Upper lobe of left lung (tissue), 6 donors: ENCODE measurements around the gene PDE11A. TPM values are rescaled to one million over a fixed set of nuclear protein-coding genes. Genes with fewer than 3 reads are reported as not detected.

Experiments used
- ATAC-seq, 2 donors: fragments of 200-7000 bp; cut with Tn5 transposase; one replicate each; pipeline ENCODE4 v1.9.1; 2022; ENCODE audit warnings: mild to moderate bottlenecking in 2 of 2, moderate library complexity in 2 of 2; ENCODE audit not compliant: low FRiP score in 2 of 2
- DNase-seq, 2 donors: peaks; one replicate each; pipeline ENCODE4 v3.0.0-alpha.2; 2019 to 2020
- H3K27ac ChIP-seq, 4 donors: fragments of 200-600 bp; sonication (generic); one replicate each; pipeline ENCODE4 v1.5.1; 2016 to 2019
- H3K27me3 ChIP-seq, 4 donors: fragments of 200-600 bp; sonication (generic); one replicate each; pipeline ENCODE4 v1.5.1; 2017 to 2019
- H3K36me3 ChIP-seq, 4 donors: fragments of 200-600 bp; sonication (generic); one replicate each; pipeline ENCODE4 v1.5.1; 2016 to 2019
- H3K4me1 ChIP-seq, 4 donors: fragments of 200-600 bp; sonication (generic); one replicate each; pipeline ENCODE4 v1.5.1; 2018 to 2019
- H3K4me3 ChIP-seq, 4 donors: fragments of 200-600 bp; sonication (generic); one replicate each; pipeline ENCODE4 v1.5.1; 2017 to 2019; ENCODE audit warnings: mild to moderate bottlenecking in 2 of 4, moderate library complexity in 1 of 4
- H3K9me3 ChIP-seq, 4 donors: fragments of 200-600 bp; sonication (generic); one replicate each; pipeline ENCODE4 v1.5.1; 2018 to 2019
- CTCF ChIP-seq, 6 experiments: fragments of 450-650 bp in 4 of 6; fragments of 200-600 bp in 2 of 6; sonication (generic) in 2 of 6; IDR thresholded peaks; one replicate each; pipeline ENCODE4 v1.5.1; 2016 to 2019; ENCODE audit warnings: antibody characterized with exemption in 6 of 6
- EP300 ChIP-seq, 4 donors: sonication (generic); formaldehyde crosslinking; IDR thresholded peaks; one replicate each; pipeline ENCODE4 v1.5.1; 2017; ENCODE audit warnings: antibody characterized with exemption in 4 of 4, control low read depth in 2 of 4
- POLR2A ChIP-seq, 4 donors: fragments of 450-650 bp; IDR thresholded peaks; one replicate each; pipeline ENCODE4 v1.5.1; 2016 to 2017; ENCODE audit warnings: antibody characterized with exemption in 4 of 4, mild to moderate bottlenecking in 2 of 4
- POLR2AphosphoS5 ChIP-seq, 2 donors: sonication (generic); formaldehyde crosslinking; IDR thresholded peaks; one replicate each; pipeline ENCODE4 v1.5.1; 2017; ENCODE audit warnings: antibody characterized with exemption in 2 of 2
- WGBS, 2 donors: methylation state at CpG; one replicate each; pipeline ENCODE4 v1.1.5; 2017 to 2018; 5-methylcytosine and 5-hydroxymethylcytosine counted together
- total RNA-seq, 6 donors: library from RNA; depleted of rRNA in 4 of 6; stranded (reverse); fragments of >200 nt in 4 of 6; gene quantifications; one replicate each; pipeline versions ENCODE4 v1.1.0 to v1.2.1, GENCODE V29; 2016 to 2021
- donor health status: DM: no; HTN: no; CAD: no; lungs with moderate emphysema.
- donor health status: DM: no; HTN: yes; CAD: no; lungs with severe emphysema.

Gene PDE11A
- total RNA-seq, 6 donors from 2014 or later = 0.03 to 0.57 (median 0.33) TPM; not detected in 3

- H3K27me3 ChIP-seq = no peaks in the 10 kb centered on the region
- no peaks in the 10 kb centered on the region for H3K9me3 ChIP-seq
- no peak overlapping the region for H3K27ac ChIP-seq
- WGBS, 2 donors = 89 to 93% methylated on average over 9 of the region's 9 CpGs
- no peak for DNase-seq
- no peak for TF ChIP-seq POLR2AphosphoS5 (IDR thresholded peaks at IDR 0.05)
- TF ChIP-seq POLR2A (IDR thresholded peaks at IDR 0.05) = no peak
- no peak for TF ChIP-seq EP300 (IDR thresholded peaks at IDR 0.05)
- TF ChIP-seq CTCF (IDR thresholded peaks at IDR 0.05) = no peak
- no peak overlapping the region for H3K4me3 ChIP-seq
- ATAC-seq = no peak
- no peaks in the 10 kb centered on the region for H3K4me1 ChIP-seq
- H3K36me3 ChIP-seq = no peaks in the 10 kb centered on the region
Observed at GRCh38 chr2:177682836-177683660, 389.5 kb downstream of the PDE11A start.

GRCh38 chr2:177682006-177682405 is 390.6 kb downstream of the PDE11A start:
- no peak overlapping the region for H3K4me3 ChIP-seq
- DNase-seq (no peak), ATAC-seq (no peak)
- H3K27ac ChIP-seq = no peak overlapping the region
- no peaks in the 10 kb centered on the region for H3K36me3 ChIP-seq
- TF ChIP-seq POLR2AphosphoS5 (IDR thresholded peaks at IDR 0.05) = no peak
- no peak for TF ChIP-seq POLR2A (IDR thresholded peaks at IDR 0.05)
- TF ChIP-seq CTCF (IDR thresholded peaks at IDR 0.05) = no peak
- TF ChIP-seq EP300 (IDR thresholded peaks at IDR 0.05) = no peak
- no peaks in the 10 kb centered on the region for H3K4me1 ChIP-seq
- WGBS, 2 donors = 97% methylated on average over 2 of the region's 2 CpGs
- H3K9me3 ChIP-seq = no peaks in the 10 kb centered on the region
- H3K27me3 ChIP-seq = no peaks in the 10 kb centered on the region

GRCh38 chr2:177680866-177681712 is 391.5 kb downstream of the PDE11A start:
- WGBS, 2 donors = 88 to 90% methylated on average over 6 of the region's 6 CpGs
- ATAC-seq = no peak
- DNase-seq = no peak
- Histone ChIP-seq H3K9me3 (no peaks in the 10 kb centered on the region), H3K27me3 (no peaks in the 10 kb centered on the region), H3K4me1 (no peaks in the 10 kb centered on the region), H3K27ac (no peak overlapping the region), H3K4me3 (no peak overlapping the region), H3K36me3 (no peaks in the 10 kb centered on the region)
- TF ChIP-seq EP300 (IDR thresholded peaks at IDR 0.05) = no peak
- no peak for TF ChIP-seq POLR2AphosphoS5 (IDR thresholded peaks at IDR 0.05)
- TF ChIP-seq CTCF (IDR thresholded peaks at IDR 0.05) = no peak
- TF ChIP-seq POLR2A (IDR thresholded peaks at IDR 0.05) = no peak

GRCh38 chr2:177679611-177680605 is 392.7 kb downstream of the PDE11A start:
- ATAC-seq (no peak), DNase-seq (no peak)
- H3K9me3 ChIP-seq = no peaks in the 10 kb centered on the region
- no peak overlapping the region for H3K4me3 ChIP-seq
- TF ChIP-seq EP300 (IDR thresholded peaks at IDR 0.05) = no peak
- no peak for TF ChIP-seq CTCF (IDR thresholded peaks at IDR 0.05)
- no peak for TF ChIP-seq POLR2A (IDR thresholded peaks at IDR 0.05)
- no peak for TF ChIP-seq POLR2AphosphoS5 (IDR thresholded peaks at IDR 0.05)
- H3K4me1 ChIP-seq = no peaks in the 10 kb centered on the region
- H3K27ac ChIP-seq = no peak overlapping the region
- no peaks in the 10 kb centered on the region for H3K36me3 ChIP-seq
- no peaks in the 10 kb centered on the region for H3K27me3 ChIP-seq
- WGBS, 2 donors = 65 to 70% methylated on average over 6 of the region's 6 CpGs
